Lower leg skin (tissue), 4 donors: ENCODE measurements around the gene IMMP2L. TPM values are rescaled to one million over a fixed set of nuclear protein-coding genes. Genes with fewer than 3 reads are reported as not detected.

Source experiments
- DNase-seq, 2 donors: peaks; one replicate each; pipeline ENCODE4 v3.0.0-alpha.2; 2019; ENCODE audit warnings: low spot score in 2 of 2
- H3K4me3 ChIP-seq: fragments of 200-600 bp; sonication (generic); 2 replicates; pipeline ENCODE4 v1.5.1; 2017; ENCODE audit warnings: mild to moderate bottlenecking, low read depth; ENCODE audit not compliant: poor library complexity, severe bottlenecking
- POLR2A ChIP-seq, 2 donors: fragments of 450-650 bp; IDR thresholded peaks; one replicate each; pipeline ENCODE4 v1.6.1; 2016 to 2017; ENCODE audit warnings: antibody characterized with exemption in 2 of 2, mild to moderate bottlenecking in 1 of 2, moderate library complexity in 1 of 2
- WGBS, 2 donors: methylation state at CpG; one replicate each; pipeline ENCODE4 v1.1.5; 2018; 5-methylcytosine and 5-hydroxymethylcytosine counted together
- intact Hi-C: fragments of 100-400 bp; cut with DNase I; formaldehyde crosslinking; loops from one replicate; pipeline ENCODE4 v1.15.0; 2023; ENCODE audit warnings: low total_unique reads
- total RNA-seq, 4 donors: library from RNA; depleted of rRNA; stranded (reverse); fragments of >200 nt; gene quantifications; one replicate each; pipeline ENCODE4 v1.1.0, GENCODE V29; 2016
- TF ChIP-seq, protein P1 (sequence below), 3 donors: fragments of 450-650 bp; IDR thresholded peaks; one replicate each; pipeline ENCODE4 v1.5.1; 2016; ENCODE audit warnings: antibody characterized with exemption in 3 of 3, mild to moderate bottlenecking in 3 of 3, moderate library complexity in 2 of 3

Gene IMMP2L
- total RNA-seq, 4 donors from 2014 or later: 13.6 to 16.8 (median 16.4) TPM

- 90 to 91% methylated on average over 5 of the region's 5 CpGs for WGBS, 2 donors
- DNase-seq: no peak
These were observed 568.0 kb downstream of the IMMP2L start for GRCh38 chr7:110994028-110994967.

GRCh38 chr7:110988890-110989501 lies 573.3 kb downstream of the IMMP2L start:
- no peak overlapping the region for H3K4me3 ChIP-seq
- TF ChIP-seq POLR2A (IDR thresholded peaks at IDR 0.05): no peak
- TF ChIP-seq, protein P1, sequence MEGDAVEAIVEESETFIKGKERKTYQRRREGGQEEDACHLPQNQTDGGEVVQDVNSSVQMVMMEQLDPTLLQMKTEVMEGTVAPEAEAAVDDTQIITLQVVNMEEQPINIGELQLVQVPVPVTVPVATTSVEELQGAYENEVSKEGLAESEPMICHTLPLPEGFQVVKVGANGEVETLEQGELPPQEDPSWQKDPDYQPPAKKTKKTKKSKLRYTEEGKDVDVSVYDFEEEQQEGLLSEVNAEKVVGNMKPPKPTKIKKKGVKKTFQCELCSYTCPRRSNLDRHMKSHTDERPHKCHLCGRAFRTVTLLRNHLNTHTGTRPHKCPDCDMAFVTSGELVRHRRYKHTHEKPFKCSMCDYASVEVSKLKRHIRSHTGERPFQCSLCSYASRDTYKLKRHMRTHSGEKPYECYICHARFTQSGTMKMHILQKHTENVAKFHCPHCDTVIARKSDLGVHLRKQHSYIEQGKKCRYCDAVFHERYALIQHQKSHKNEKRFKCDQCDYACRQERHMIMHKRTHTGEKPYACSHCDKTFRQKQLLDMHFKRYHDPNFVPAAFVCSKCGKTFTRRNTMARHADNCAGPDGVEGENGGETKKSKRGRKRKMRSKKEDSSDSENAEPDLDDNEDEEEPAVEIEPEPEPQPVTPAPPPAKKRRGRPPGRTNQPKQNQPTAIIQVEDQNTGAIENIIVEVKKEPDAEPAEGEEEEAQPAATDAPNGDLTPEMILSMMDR (IDR thresholded peaks at IDR 0.05): no peak

More at GRCh38 chr7:110994028-110994967, 568.0 kb downstream of the IMMP2L start:
- H3K4me3 ChIP-seq: no peak overlapping the region
- intact Hi-C loops: no loop called here
- no peak for TF ChIP-seq POLR2A (IDR thresholded peaks at IDR 0.05)
- TF ChIP-seq, protein P1 (IDR thresholded peaks at IDR 0.05): no peak

DNA sequence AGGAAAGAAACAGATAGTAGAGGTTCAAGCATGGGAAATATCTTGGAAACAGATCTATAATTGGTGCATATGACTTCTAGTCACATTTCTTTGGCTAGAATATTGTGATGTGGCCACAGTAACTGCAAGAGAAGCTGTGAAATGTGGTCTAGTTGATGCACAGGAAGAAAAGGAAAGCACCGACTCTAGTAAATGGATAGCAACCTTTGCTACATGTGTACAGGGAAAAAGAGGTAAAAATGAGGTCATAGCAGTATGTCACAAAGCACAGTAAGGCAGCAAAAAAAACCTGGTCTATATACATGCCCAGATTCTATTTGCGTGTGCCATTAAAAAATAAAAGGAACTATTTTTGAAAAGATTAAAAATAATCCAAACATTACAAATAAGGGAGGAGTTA lies 573.9 kb downstream of the IMMP2L start:
- intact Hi-C loops: no loop called here
- TF ChIP-seq, protein P1 (IDR thresholded peaks at IDR 0.05): no peak
- no peak for TF ChIP-seq POLR2A (IDR thresholded peaks at IDR 0.05)
- WGBS, 2 donors: 91 to 98% methylated on average over 2 of the region's 2 CpGs
- DNase-seq: no peak
- H3K4me3 ChIP-seq: no peak overlapping the region

More at GRCh38 chr7:110988890-110989501, 573.3 kb downstream of the IMMP2L start:
- 87 to 89% methylated on average over 10 of the region's 10 CpGs for WGBS, 2 donors
- intact Hi-C loops: no loop called here
- no peak for DNase-seq

DNA sequence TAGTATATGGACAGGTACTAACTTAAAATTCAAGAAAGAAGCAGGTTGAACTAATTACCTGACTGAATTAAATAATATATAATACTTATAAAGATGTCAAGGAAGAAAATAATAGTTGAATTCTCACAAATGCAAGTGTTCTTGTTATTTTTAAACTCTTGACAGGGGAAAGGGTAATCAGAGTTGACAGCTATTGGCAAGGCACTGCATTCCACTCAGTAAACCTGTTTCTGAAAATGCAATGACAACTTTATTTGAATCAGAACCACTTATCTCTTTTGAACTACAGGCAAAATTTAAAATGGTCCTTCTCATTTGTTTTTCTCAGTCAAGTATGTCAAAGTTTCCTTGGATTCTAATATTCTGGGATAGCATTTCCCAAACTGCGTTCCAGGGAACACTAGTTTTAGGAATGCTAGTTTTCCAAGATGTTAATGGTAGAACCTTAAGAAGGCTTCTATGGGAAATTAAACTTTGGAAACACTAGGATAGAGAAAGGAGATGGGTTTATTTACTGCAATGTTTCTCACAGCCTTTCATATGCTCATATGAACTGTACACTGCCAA lies 575.1 kb downstream of the IMMP2L start:
- 88 to 100% methylated on average over 1 of the region's 1 CpG for WGBS, 2 donors
- DNase-seq: no peak
- TF ChIP-seq, protein P1 (IDR thresholded peaks at IDR 0.05): no peak
- no peak for TF ChIP-seq POLR2A (IDR thresholded peaks at IDR 0.05)
- intact Hi-C loops: no loop called here
- no peak overlapping the region for H3K4me3 ChIP-seq

- TF ChIP-seq, protein P1 (IDR thresholded peaks at IDR 0.05): no peak
- no peak for TF ChIP-seq POLR2A (IDR thresholded peaks at IDR 0.05)
- DNase-seq: no peak
- H3K4me3 ChIP-seq: no peak overlapping the region
- 64 to 66% methylated on average over 3 of the region's 3 CpGs for WGBS, 2 donors
- intact Hi-C loops: no loop called here
These were observed 578.4 kb downstream of the IMMP2L start for GRCh38 chr7:110983822-110984456.
